GM12878 (cell line): ENCODE data around the gene MPDZ. TPM values are rescaled to one million over a fixed set of nuclear protein-coding genes. Genes with fewer than 3 reads are reported as not detected.

Source experiments
- ATAC-seq: fragments of 200-7000 bp; cut with Tn5 transposase; 3 replicates; pipeline ENCODE4 v1.9.1; 2020; ENCODE audit warnings: mild to moderate bottlenecking, moderate library complexity
- BruUV-seq: library from RNA; stranded (reverse); fragments of 400-500 nt; replicated peaks from 2 replicates; lab custom pipeline; 2021; lab: Mats Ljungman, UMichigan
- CTCF ChIA-PET: fragments of 300-600 bp; sonication (Branson Sonifier 250); formaldehyde crosslinking; extraction: SDS; loops from one replicate; lab custom pipeline; 2021; ENCODE audit warnings: inconsistent platforms; lab: Yijun Ruan, JAX
- POLR2A ChIA-PET: fragments of 350-600 bp; formaldehyde crosslinking; extraction: SDS; loops from one replicate; lab custom pipeline; 2021; ENCODE audit warnings: inconsistent platforms; lab: Charles Lee
- RAD21 ChIA-PET: fragments of 300-600 bp; sonication (Branson Sonifier 250); formaldehyde crosslinking; loops from one replicate; lab custom pipeline; 2023; ENCODE audit warnings: antibody characterized with exemption; ENCODE audit not compliant: unreplicated experiment; lab: Charles Lee
- SMC1A ChIA-PET: fragments of 300-600 bp; sonication (Branson Sonifier 250); formaldehyde crosslinking; loops from one replicate; lab custom pipeline; 2023; ENCODE audit not compliant: unreplicated experiment, uncharacterized antibody; lab: Charles Lee
- DNase-seq: peaks from one replicate; pipeline ENCODE4 v3.0.0-alpha.2; 2011; ENCODE audit warnings: low read depth, low spot score
- FAIRE-seq: peaks from 3 replicates; lab custom pipeline; 2011; peaks lifted over from hg19 to GRCh38; lab: Jason Lieb, UNC
- H2AFZ ChIP-seq: 2 replicates; pipeline ENCODE4 v1.6.0; 2011; ENCODE audit warnings: low read depth, low read length, control low read depth; ENCODE audit not compliant: control insufficient read depth
- H3K27ac ChIP-seq: 2 replicates; pipeline ENCODE4 v1.5.1; 2011; ENCODE audit warnings: control low read depth; ENCODE audit not compliant: control insufficient read depth, insufficient read depth
- H3K27me3 ChIP-seq, 2 experiments: replicated peaks in 1 of 2; 2 replicates each; pipeline versions ENCODE4 v1.6.0 to v1.6.1; 2011; ENCODE audit warnings: low read length in 1 of 2; ENCODE audit not compliant: control insufficient read depth in 2 of 2, insufficient read depth in 2 of 2
- H3K36me3 ChIP-seq, 2 experiments: 2 replicates each; pipeline ENCODE4 v1.5.1; 2011; ENCODE audit warnings: low read length in 1 of 2; ENCODE audit not compliant: control insufficient read depth in 2 of 2, insufficient read depth in 2 of 2
- H3K4me1 ChIP-seq: 2 replicates; pipeline ENCODE4 v1.6.1; 2011; ENCODE audit warnings: mild to moderate bottlenecking, low read length, moderate library complexity, mixed read lengths; ENCODE audit not compliant: control insufficient read depth, insufficient read depth
- H3K4me2 ChIP-seq: 2 replicates; pipeline ENCODE4 v1.6.0; 2011; ENCODE audit warnings: control low read depth; ENCODE audit not compliant: control insufficient read depth, insufficient read depth
- H3K4me3 ChIP-seq: fragments of 200-600 bp; sonication (generic); 2 replicates; pipeline ENCODE4 v1.5.1; 2016
- H3K79me2 ChIP-seq: 2 replicates; pipeline ENCODE4 v1.6.0; 2011; ENCODE audit warnings: low read length; ENCODE audit not compliant: control insufficient read depth, insufficient read depth
- H3K9ac ChIP-seq: 2 replicates; pipeline ENCODE4 v1.8.0; 2011; ENCODE audit warnings: low read length, control low read depth, mixed read lengths; ENCODE audit not compliant: control insufficient read depth, insufficient read depth
- H3K9me3 ChIP-seq: replicated peaks from 3 replicates; pipeline ENCODE4 v1.5.1; 2011; ENCODE audit warnings: mild to moderate bottlenecking, low read length; ENCODE audit not compliant: control insufficient read depth, insufficient read depth
- H4K20me1 ChIP-seq: 2 replicates; pipeline ENCODE4 v1.6.0; 2011; ENCODE audit not compliant: control insufficient read depth, insufficient read depth
- CHD4 ChIP-seq: fragments of 200-600 bp; sonication (generic); IDR thresholded peaks from 2 replicates; pipeline ENCODE4 v1.6.1; 2016; ENCODE audit warnings: mild to moderate bottlenecking
- DPF2 ChIP-seq: fragments of 450-650 bp; IDR thresholded peaks from 2 replicates; pipeline ENCODE4 v1.6.1; 2017; ENCODE audit warnings: mild to moderate bottlenecking
- FOXK2 ChIP-seq: fragments of 450-650 bp; IDR thresholded peaks from 2 replicates; pipeline ENCODE4 v1.6.1; 2017; ENCODE audit warnings: mild to moderate bottlenecking, moderate library complexity
- KAT2A ChIP-seq: conservative IDR thresholded peaks from 2 replicates; pipeline ENCODE4 v1.6.1; 2011; ENCODE audit warnings: low read depth, low read length; ENCODE audit not compliant: control insufficient read depth
- MEF2B ChIP-seq: fragments of 450-650 bp; IDR thresholded peaks from 2 replicates; pipeline ENCODE4 v1.6.1; 2018; ENCODE audit warnings: mild to moderate bottlenecking, moderate library complexity; ENCODE audit not compliant: partially characterized antibody, poor library complexity, severe bottlenecking
- MXI1 ChIP-seq: fragments of 150-350 bp; IDR thresholded peaks from 2 replicates; pipeline ENCODE4 v1.6.1; 2011; ENCODE audit warnings: low read depth, mild to moderate bottlenecking, inconsistent platforms, low read length, improper control_type of control experiment
- NFYB ChIP-seq: IDR thresholded peaks from 2 replicates; pipeline ENCODE4 v1.6.1; 2011; ENCODE audit warnings: low read depth, mild to moderate bottlenecking, low read length, improper control_type of control experiment, moderate library complexity; ENCODE audit not compliant: insufficient read depth
- NKRF ChIP-seq: fragments of 450-650 bp; conservative IDR thresholded peaks from 2 replicates; pipeline ENCODE4 v1.6.1; 2017; ENCODE audit warnings: mild to moderate bottlenecking, moderate library complexity
- RELA ChIP-seq: fragments of 450-650 bp; IDR thresholded peaks from 2 replicates; pipeline ENCODE4 v1.8.0; 2014; ENCODE audit warnings: borderline replicate concordance; ENCODE audit not compliant: partially characterized antibody
- RFX5 ChIP-seq: IDR thresholded peaks from 2 replicates; pipeline ENCODE4 v1.6.1; 2011; ENCODE audit warnings: low read depth, low read length, improper control_type of control experiment
- SREBF1 ChIP-seq: IDR thresholded peaks from 2 replicates; pipeline ENCODE4 v1.6.1; 2012; ENCODE audit warnings: mild to moderate bottlenecking, low read length
- SUPT20H ChIP-seq: IDR thresholded peaks from 2 replicates; pipeline ENCODE4 v1.6.1; 2011; ENCODE audit warnings: low read depth, mild to moderate bottlenecking, low read length, moderate library complexity, borderline replicate concordance; ENCODE audit not compliant: control insufficient read depth
- USF1 ChIP-seq: IDR thresholded peaks from 2 replicates; pipeline ENCODE4 v1.6.1; 2011; ENCODE audit warnings: borderline replicate concordance, low read depth, mild to moderate bottlenecking, moderate library complexity, mixed read lengths, low read length; ENCODE audit not compliant: insufficient read depth; ENCODE audit errors: extremely low read length
- ZNF207 ChIP-seq: fragments of 450-650 bp; IDR thresholded peaks from 2 replicates; pipeline ENCODE4 v1.6.1; 2014; ENCODE audit warnings: antibody characterized with exemption, mild to moderate bottlenecking, borderline replicate concordance
- WGBS: methylation state at CpG from one replicate; pipeline ENCODE4 v1.1.6; 2016; ENCODE audit warnings: low lambda C conversion rate; ENCODE audit not compliant: insufficient replicate concordance, insufficient coverage; ENCODE audit errors: missing lambda C conversion rate; 5-methylcytosine and 5-hydroxymethylcytosine counted together
- in situ Hi-C: fragments of 300-500 bp; cut with MboI; formaldehyde crosslinking; loops from 9 replicates; pipeline ENCODE4 v1.14.3; 2018; ENCODE audit warnings: mixed read lengths
- intact Hi-C: fragments of 100-400 bp; cut with micrococcal nuclease; formaldehyde crosslinking; loops from one replicate; pipeline ENCODE4 v1.14.2; 2022; ENCODE audit not compliant: unreplicated experiment
- polyA plus RNA-seq, 11 experiments: library from polyadenylated mRNA; depleted of rRNA in 4 of 11; unstranded in 6 of 11; stranded (reverse) in 5 of 11; fragments of >200 nt; fragmentation: Nextera tagmentation in 4 of 11; fragmentation: Illumina TruSeq in 1 of 11; extraction: Ambion mirVana in 4 of 11; extraction: Trizol in 1 of 11; gene quantifications; 1 replicate in 1 of 11; 2 replicates in 10 of 11; pipeline versions ENCODE4 v1.2.1 to v1.2.3, GENCODE V29; 2011 to 2016; ENCODE audit warnings: inconsistent platforms in 2 of 11, missing spikeins in 2 of 11, low read depth in 1 of 11
- total RNA-seq, 4 experiments: library from RNA; depleted of rRNA in 3 of 4; stranded (reverse); fragments of >200 nt in 3 of 4; fragmentation: Illumina TruSeq in 1 of 4; extraction: Trizol in 1 of 4; gene quantifications; 2 replicates each; pipeline versions ENCODE4 v1.2.1 to v1.2.3, GENCODE V29; 2013 to 2021

The MPDZ gene
- total and polyA plus RNA-seq, 10 of the 15 experiments (the other 5 are each of a cell fraction or from before 2014, with no cell fraction given), result 0.36 TPM; not detected in 9

GRCh38 chr9:13113751-13114150, 165.7 kb downstream of the MPDZ start:
- Histone ChIP-seq H3K79me2 (no peaks in the 10 kb centered on the region), H3K4me2 (no peak overlapping the region), H3K4me1 (no peaks in the 10 kb centered on the region), H2AFZ (no peak overlapping the region), H3K27ac (no peak overlapping the region), H4K20me1 (no peaks in the 10 kb centered on the region), H3K9ac (no peak overlapping the region), H3K27me3 (no peaks in the 10 kb centered on the region)
- in situ Hi-C loops, result no loop called here
- DNase-seq, result no peak
- BruUV-seq, result no TSS peak
- FAIRE-seq, result no peak
- WGBS, result 0% methylated on average over 1 of the region's 1 CpG
- CTCF ChIA-PET, result interaction anchor here (0.6 kb wide), 1 partner anchor 314 kb away, joined by 3 read pairs; no protein-coding TSS in a partner anchor
- intact Hi-C loops, result no loop called here
- TF ChIP-seq MXI1 (no peak), CHD4 (no peak), RFX5 (no peak), SUPT20H (no peak), ZNF207 (no peak), DPF2 (no peak), USF1 (no peak), MEF2B (no peak), RELA (no peak), KAT2A (no peak), FOXK2 (no peak), SREBF1 (no peak), NKRF (no peak), NFYB (no peak)
- TF ChIP-seq, all 136 proteins: peak for 0
- ATAC-seq, result no peak
- no peaks in the 10 kb centered on the region for H3K9me3 ChIP-seq
- SMC1A ChIA-PET, result no interaction called here
- no peak overlapping the region for H3K4me3 ChIP-seq
- POLR2A ChIA-PET, result no interaction called here
- RAD21 ChIA-PET, result no interaction called here
- H3K36me3 ChIP-seq, result no peaks in the 10 kb centered on the region
